CD4-positive, alpha-beta T cell (primary cell): ENCODE results near the gene PRMT9. TPM values are rescaled to one million over a fixed set of nuclear protein-coding genes. Genes with fewer than 3 reads are reported as not detected.

Experiments
- ATAC-seq: fragments of 200-7000 bp; cut with Tn5 transposase; one replicate; pipeline ENCODE4 v1.10.0; 2022; ENCODE audit warnings: mild to moderate bottlenecking; ENCODE audit not compliant: poor library complexity
- CTCF ChIA-PET: fragments of 350-600 bp; sonication (Branson Sonifier 250); formaldehyde crosslinking; loops from one replicate; lab custom pipeline; 2021; ENCODE audit warnings: antibody characterized with exemption, inconsistent platforms; lab: Charles Lee
- POLR2A ChIA-PET: fragments of 350-600 bp; sonication (Branson Sonifier 250); formaldehyde crosslinking; loops from one replicate; lab custom pipeline; 2021; ENCODE audit warnings: antibody characterized with exemption, inconsistent platforms; lab: Charles Lee
- DNase-seq, 14 experiments: peaks; one replicate each; pipeline ENCODE4 v3.0.0-alpha.2; 2013 to 2020; ENCODE audit warnings: mixed read lengths in 2 of 14
- H3K27ac ChIP-seq, 2 donors: one replicate each; pipeline versions ENCODE4 v1.5.1 to v1.7.0; 2013; ENCODE audit warnings: low read length in 2 of 2, low read depth in 1 of 2, mild to moderate bottlenecking in 1 of 2
- H3K27me3 ChIP-seq, 2 experiments: 1 replicate in 1 of 2; 2 replicates in 1 of 2; pipeline versions ENCODE4 v1.6.1 to v1.7.0; 2013; ENCODE audit warnings: low read length in 2 of 2, control low read depth in 1 of 2, mild to moderate bottlenecking in 1 of 2, moderate library complexity in 1 of 2; ENCODE audit not compliant: insufficient read depth in 2 of 2, control insufficient read depth in 1 of 2
- H3K36me3 ChIP-seq: one replicate; pipeline ENCODE4 v1.6.1; 2013; ENCODE audit warnings: low read length, control low read depth; ENCODE audit not compliant: insufficient read depth
- H3K4me1 ChIP-seq: one replicate; pipeline ENCODE4 v1.6.1; 2013; ENCODE audit warnings: low read length, control low read depth; ENCODE audit not compliant: insufficient read depth
- H3K4me3 ChIP-seq: one replicate; pipeline ENCODE4 v1.5.1; 2013; ENCODE audit warnings: mild to moderate bottlenecking, low read length, moderate library complexity
- H3K9me3 ChIP-seq, 2 experiments: 1 replicate in 1 of 2; 2 replicates in 1 of 2; pipeline versions ENCODE4 v1.6.1 to v1.7.0; 2013; ENCODE audit warnings: low read length in 2 of 2, mild to moderate bottlenecking in 2 of 2, control low read depth in 1 of 2, moderate library complexity in 1 of 2; ENCODE audit not compliant: control insufficient read depth in 1 of 2, insufficient read depth in 1 of 2
- H3K27ac Mint-ChIP-seq: one replicate; pipeline ENCODE4 v1.8.0; 2020; ENCODE audit warnings: mixed read lengths
- H3K27me3 Mint-ChIP-seq: one replicate; pipeline ENCODE4 v1.8.0; 2021; ENCODE audit warnings: mixed read lengths
- H3K36me3 Mint-ChIP-seq: one replicate; pipeline ENCODE4 v1.8.0; 2021; ENCODE audit warnings: low read depth, mixed read lengths
- H3K4me1 Mint-ChIP-seq: one replicate; pipeline ENCODE4 v1.8.0; 2021; ENCODE audit warnings: low read depth, mixed read lengths
- H3K4me3 Mint-ChIP-seq: one replicate; pipeline ENCODE4 v1.8.0; 2020; ENCODE audit warnings: mild to moderate bottlenecking, mixed read lengths
- H3K9me3 Mint-ChIP-seq: one replicate; pipeline ENCODE4 v1.8.0; 2020; ENCODE audit warnings: mixed read lengths
- intact Hi-C, 2 experiments: fragments of 100-400 bp; cut with DNase I in 1 of 2; cut with micrococcal nuclease in 1 of 2; formaldehyde crosslinking; loops; one replicate each; pipeline versions ENCODE4 v1.15.1 to v1.9.0; 2023 to 2025; cut with DNase I, micrococcal nuclease
- total RNA-seq, 174 experiments: library from RNA in 2 of 174; stranded (reverse) in 2 of 174; gene quantifications; one replicate each; pipeline ENCODE4 v1.2.3 and lab custom pipeline; 2021 to 2026
- TF ChIP-seq, protein P1 (sequence below): fragments of 200-600 bp; IDR thresholded peaks from one replicate; pipeline ENCODE4 v1.8.0; 2022; ENCODE audit warnings: antibody characterized with exemption, mild to moderate bottlenecking

PRMT9 gene
- total RNA-seq, 2 experiments from 2014 or later: 21.0 to 21.1 TPM

DNA sequence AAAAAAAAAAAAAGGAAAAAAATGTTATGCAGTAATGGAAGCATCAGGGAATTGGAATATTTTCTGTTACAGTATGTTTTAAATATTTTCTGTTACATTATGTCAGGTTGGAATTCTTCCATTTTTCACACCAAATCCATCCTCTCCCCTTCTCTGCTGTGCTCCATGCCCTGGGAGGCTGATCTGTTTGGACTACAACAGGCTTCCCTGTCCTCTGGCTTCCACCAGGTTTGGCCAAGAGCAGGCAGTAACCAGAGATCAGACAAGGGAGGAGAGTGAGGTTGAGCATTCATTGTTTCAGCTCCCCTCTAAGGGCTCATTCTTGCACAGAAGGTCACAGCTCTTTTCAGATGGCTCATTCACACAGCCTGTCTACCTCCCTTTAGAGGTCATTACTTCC, 78.5 kb downstream of the PRMT9 start:
- H3K27me3 Mint-ChIP-seq: peaks cover 18% of the 10 kb centered on the region
- no peaks in the 10 kb centered on the region for H3K9me3 ChIP-seq
- H3K27ac Mint-ChIP-seq: no peak overlapping the region
- ChIA-PET POLR2A (no interaction called here), CTCF (no interaction called here)
- H3K4me3 Mint-ChIP-seq: no peak overlapping the region
- no peaks in the 10 kb centered on the region for H3K27me3 ChIP-seq
- DNase-seq: no peak
- intact Hi-C loops: no loop called here
- no peaks in the 10 kb centered on the region for H3K9me3 Mint-ChIP-seq
- no peak overlapping the region for H3K4me3 ChIP-seq
- H3K36me3 ChIP-seq: no peaks in the 10 kb centered on the region
- no peak overlapping the region for H3K27ac ChIP-seq
- no peaks in the 10 kb centered on the region for H3K4me1 ChIP-seq
- no peak for ATAC-seq
- no peaks in the 10 kb centered on the region for H3K4me1 Mint-ChIP-seq
- TF ChIP-seq, protein P1, sequence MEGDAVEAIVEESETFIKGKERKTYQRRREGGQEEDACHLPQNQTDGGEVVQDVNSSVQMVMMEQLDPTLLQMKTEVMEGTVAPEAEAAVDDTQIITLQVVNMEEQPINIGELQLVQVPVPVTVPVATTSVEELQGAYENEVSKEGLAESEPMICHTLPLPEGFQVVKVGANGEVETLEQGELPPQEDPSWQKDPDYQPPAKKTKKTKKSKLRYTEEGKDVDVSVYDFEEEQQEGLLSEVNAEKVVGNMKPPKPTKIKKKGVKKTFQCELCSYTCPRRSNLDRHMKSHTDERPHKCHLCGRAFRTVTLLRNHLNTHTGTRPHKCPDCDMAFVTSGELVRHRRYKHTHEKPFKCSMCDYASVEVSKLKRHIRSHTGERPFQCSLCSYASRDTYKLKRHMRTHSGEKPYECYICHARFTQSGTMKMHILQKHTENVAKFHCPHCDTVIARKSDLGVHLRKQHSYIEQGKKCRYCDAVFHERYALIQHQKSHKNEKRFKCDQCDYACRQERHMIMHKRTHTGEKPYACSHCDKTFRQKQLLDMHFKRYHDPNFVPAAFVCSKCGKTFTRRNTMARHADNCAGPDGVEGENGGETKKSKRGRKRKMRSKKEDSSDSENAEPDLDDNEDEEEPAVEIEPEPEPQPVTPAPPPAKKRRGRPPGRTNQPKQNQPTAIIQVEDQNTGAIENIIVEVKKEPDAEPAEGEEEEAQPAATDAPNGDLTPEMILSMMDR: no peak
- no peaks in the 10 kb centered on the region for H3K36me3 Mint-ChIP-seq

DNA sequence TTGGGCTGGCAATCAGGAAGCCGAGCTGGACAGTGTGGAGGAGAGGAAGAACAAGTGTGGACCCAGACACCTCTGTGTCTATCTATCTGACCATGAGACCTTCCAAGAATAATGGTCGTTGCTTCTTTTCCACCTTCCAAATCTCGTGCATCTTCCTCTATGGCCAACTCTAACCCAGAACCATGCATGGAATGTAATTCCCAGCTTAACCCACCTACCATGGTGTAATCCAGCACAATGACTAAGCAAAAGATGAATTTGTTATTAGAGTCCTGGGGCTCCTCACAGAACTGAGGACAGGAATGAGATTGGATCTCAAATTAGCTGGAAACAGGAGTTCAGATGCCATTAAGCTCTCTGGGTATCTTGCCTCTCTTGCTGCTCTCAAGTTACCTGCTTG, 84.2 kb downstream of the PRMT9 start:
- POLR2A ChIA-PET: no interaction called here

DNA sequence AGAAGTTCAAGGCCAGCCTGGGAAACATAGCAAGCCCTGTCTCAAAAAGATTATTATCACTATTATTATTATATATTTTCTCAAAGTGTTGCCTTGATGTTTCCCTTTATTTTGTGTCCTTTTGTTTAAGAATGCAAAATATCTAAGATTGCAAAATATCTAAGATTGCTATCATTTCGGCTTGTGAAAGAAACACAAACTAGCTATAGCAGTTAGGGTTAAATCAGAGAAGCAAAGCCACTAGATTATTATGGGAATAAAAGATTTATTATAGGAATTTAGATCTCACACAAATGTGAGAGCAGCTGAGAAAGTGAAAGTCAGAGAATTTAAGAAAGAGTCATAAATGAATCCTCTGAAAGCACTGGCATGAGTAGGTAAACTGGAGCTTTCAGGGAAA, 84.8 kb downstream of the PRMT9 start:
- no peak for ATAC-seq
- CTCF ChIA-PET: interaction anchor here (1.3 kb wide), 1 partner anchor 9 kb away, joined by 3 read pairs; no protein-coding TSS in a partner anchor
- TF ChIP-seq, protein P1: no peak
- Histone ChIP-seq H3K4me3 (no peak overlapping the region), H3K27me3 (no peaks in the 10 kb centered on the region), H3K4me1 (peaks cover 4% of the 10 kb centered on the region), H3K9me3 (no peaks in the 10 kb centered on the region), H3K27ac (no peak overlapping the region), H3K36me3 (no peaks in the 10 kb centered on the region)
- Mint-ChIP-seq H3K9me3 (no peaks in the 10 kb centered on the region), H3K36me3 (no peaks in the 10 kb centered on the region), H3K27me3 (peaks cover 4% of the 10 kb centered on the region), H3K4me1 (no peaks in the 10 kb centered on the region), H3K4me3 (no peak overlapping the region), H3K27ac (no peak overlapping the region)
- no peak for DNase-seq
- intact Hi-C loops: loop anchor here in 1 of 2 experiments (5.0 to 10.0 kb wide), 2 partner anchors 268 to 584 kb away; no protein-coding TSS in a partner anchor
- POLR2A ChIA-PET: no interaction called here

More for the DNA sequence above, 84.2 kb downstream of the PRMT9 start:
- no peaks in the 10 kb centered on the region for H3K9me3 Mint-ChIP-seq
- no peak for DNase-seq
- no peaks in the 10 kb centered on the region for H3K36me3 Mint-ChIP-seq
- CTCF ChIA-PET: interaction anchor here (1.3 kb wide), 1 partner anchor 10 kb away, joined by 3 read pairs; no protein-coding TSS in a partner anchor
- Histone ChIP-seq H3K36me3 (no peaks in the 10 kb centered on the region), H3K27ac (no peak overlapping the region), H3K4me3 (no peak overlapping the region), H3K9me3 (no peaks in the 10 kb centered on the region), H3K4me1 (no peaks in the 10 kb centered on the region), H3K27me3 (no peaks in the 10 kb centered on the region)
- peaks cover 4% of the 10 kb centered on the region for H3K27me3 Mint-ChIP-seq
- intact Hi-C loops: loop anchor here in 1 of 2 experiments (5.0 to 10.0 kb wide), 2 partner anchors 268 to 585 kb away; no protein-coding TSS in a partner anchor
- ATAC-seq: no peak
- TF ChIP-seq, protein P1: no peak
- H3K27ac Mint-ChIP-seq: no peak overlapping the region
- no peak overlapping the region for H3K4me3 Mint-ChIP-seq
- no peaks in the 10 kb centered on the region for H3K4me1 Mint-ChIP-seq
